Panc1 (cell line): Measurements from ENCODE around the gene FGF2. TPM values are rescaled to one million over a fixed set of nuclear protein-coding genes. Genes with fewer than 3 reads are reported as not detected.
"Not testable (repeated sequence)": the region's sequence is repeated elsewhere in the genome, so short reads cannot be mapped to it uniquely, and the experiment has no call there.

Experiments
- ATAC-seq: fragments of 200-7000 bp; cut with Tn5 transposase; 2 replicates; pipeline ENCODE4 v1.9.1; 2020; ENCODE audit warnings: mild to moderate bottlenecking, moderate library complexity
- BruUV-seq: library from RNA; stranded (reverse); fragments of 400-500 nt; replicated peaks from 2 replicates; lab custom pipeline; 2021; lab: Mats Ljungman, UMichigan
- CTCF ChIA-PET: fragments of 300-600 bp; sonication (Branson Sonifier 250); formaldehyde crosslinking; loops from one replicate; lab custom pipeline; 2022; ENCODE audit warnings: antibody characterized with exemption; lab: Charles Lee
- POLR2A ChIA-PET: fragments of 300-600 bp; sonication (Branson Sonifier 250); formaldehyde crosslinking; loops from one replicate; lab custom pipeline; 2022; ENCODE audit warnings: antibody characterized with exemption; lab: Charles Lee
- DNase-seq: peaks from one replicate; pipeline ENCODE4 v3.0.0-alpha.2; 2010; ENCODE audit warnings: low read depth, low spot score
- H3K27ac ChIP-seq: 2 replicates; pipeline ENCODE4 v1.5.1; 2011; ENCODE audit warnings: mild to moderate bottlenecking, low read length, inconsistent platforms
- H3K27me3 ChIP-seq: fragments of 200-500 bp; sonication (Bioruptor generic); 2 replicates; pipeline ENCODE4 v1.6.0; 2014; ENCODE audit warnings: low read length, inconsistent platforms; ENCODE audit not compliant: control insufficient read depth, insufficient read depth
- H3K36me3 ChIP-seq: fragments of 200-500 bp; sonication (Bioruptor generic); 2 replicates; pipeline ENCODE4 v1.5.1; 2014; ENCODE audit warnings: inconsistent platforms, mild to moderate bottlenecking, low read length, moderate library complexity; ENCODE audit not compliant: control insufficient read depth, insufficient read depth
- H3K4me1 ChIP-seq: 2 replicates; pipeline ENCODE4 v1.5.1; 2011; ENCODE audit warnings: inconsistent platforms, mild to moderate bottlenecking, low read length, moderate library complexity; ENCODE audit not compliant: control insufficient read depth, insufficient read depth
- H3K4me3 ChIP-seq, 2 experiments: 2 replicates each; pipeline ENCODE4 v1.5.1; 2011 to 2012; ENCODE audit warnings: low read depth in 2 of 2, low read length in 2 of 2, mild to moderate bottlenecking in 2 of 2, inconsistent platforms in 1 of 2, moderate library complexity in 1 of 2
- H3K9me3 ChIP-seq: fragments of 200-500 bp; sonication (Bioruptor generic); 2 replicates; pipeline ENCODE4 v1.5.1; 2014; ENCODE audit warnings: low read depth, mild to moderate bottlenecking, inconsistent platforms, low read length, moderate library complexity; ENCODE audit not compliant: control insufficient read depth, insufficient read depth
- POLR2AphosphoS5 ChIP-seq: IDR thresholded peaks from 2 replicates; pipeline ENCODE4 v1.6.1; 2012; ENCODE audit warnings: mild to moderate bottlenecking, low read depth, low read length, moderate library complexity
- REST ChIP-seq, 2 experiments: IDR thresholded peaks; 2 replicates each; pipeline ENCODE4 v1.6.1; 2011 to 2012; ENCODE audit warnings: low read depth in 2 of 2, control low read depth in 1 of 2, low read length in 1 of 2, mild to moderate bottlenecking in 1 of 2, moderate library complexity in 1 of 2; ENCODE audit not compliant: insufficient read depth in 1 of 2
- SIN3A ChIP-seq: IDR thresholded peaks from 2 replicates; pipeline ENCODE4 v1.6.1; 2012; ENCODE audit warnings: low read depth, mild to moderate bottlenecking, low read length, moderate library complexity, borderline replicate concordance; ENCODE audit not compliant: insufficient read depth
- TCF7L2 ChIP-seq: IDR thresholded peaks from 2 replicates; pipeline ENCODE4 v1.6.1; 2011; ENCODE audit warnings: mild to moderate bottlenecking, low read depth, low read length, inconsistent platforms
- in situ Hi-C: cut with HindIII; loops from 2 replicates; pipeline ENCODE4 v1.10.0; 2016; ENCODE audit warnings: low sequenced_read_pairs, low pct_unique_long_range_greater_than_20kb
- intact Hi-C: fragments of 100-400 bp; cut with micrococcal nuclease; formaldehyde crosslinking; loops from one replicate; pipeline ENCODE4 v1.10.0; 2022; ENCODE audit not compliant: unreplicated experiment
- total RNA-seq: library from RNA; stranded (reverse); gene quantifications from one replicate; pipeline ENCODE4 v1.2.1, GENCODE V29; 2021; ENCODE audit not compliant: unreplicated experiment
- TF ChIP-seq, protein P1 (sequence below): fragments of 450-650 bp; IDR thresholded peaks from 2 replicates; pipeline ENCODE4 v1.5.1; 2017; ENCODE audit warnings: mild to moderate bottlenecking

The FGF2 gene
- total RNA-seq, 1 experiment from 2014 or later: 21.7 TPM

GRCh38 chr4:122847931-122848330 lies 21.3 kb downstream of the FGF2 start:
- Histone ChIP-seq H3K4me3 (no peak overlapping the region), H3K9me3 (no peaks in the 10 kb centered on the region), H3K36me3 (no peaks in the 10 kb centered on the region), H3K27me3 (no peaks in the 10 kb centered on the region), H3K27ac (no peak overlapping the region), H3K4me1 (no peaks in the 10 kb centered on the region)
- ATAC-seq (no peak), DNase-seq (no peak)
- TF ChIP-seq, protein P1, sequence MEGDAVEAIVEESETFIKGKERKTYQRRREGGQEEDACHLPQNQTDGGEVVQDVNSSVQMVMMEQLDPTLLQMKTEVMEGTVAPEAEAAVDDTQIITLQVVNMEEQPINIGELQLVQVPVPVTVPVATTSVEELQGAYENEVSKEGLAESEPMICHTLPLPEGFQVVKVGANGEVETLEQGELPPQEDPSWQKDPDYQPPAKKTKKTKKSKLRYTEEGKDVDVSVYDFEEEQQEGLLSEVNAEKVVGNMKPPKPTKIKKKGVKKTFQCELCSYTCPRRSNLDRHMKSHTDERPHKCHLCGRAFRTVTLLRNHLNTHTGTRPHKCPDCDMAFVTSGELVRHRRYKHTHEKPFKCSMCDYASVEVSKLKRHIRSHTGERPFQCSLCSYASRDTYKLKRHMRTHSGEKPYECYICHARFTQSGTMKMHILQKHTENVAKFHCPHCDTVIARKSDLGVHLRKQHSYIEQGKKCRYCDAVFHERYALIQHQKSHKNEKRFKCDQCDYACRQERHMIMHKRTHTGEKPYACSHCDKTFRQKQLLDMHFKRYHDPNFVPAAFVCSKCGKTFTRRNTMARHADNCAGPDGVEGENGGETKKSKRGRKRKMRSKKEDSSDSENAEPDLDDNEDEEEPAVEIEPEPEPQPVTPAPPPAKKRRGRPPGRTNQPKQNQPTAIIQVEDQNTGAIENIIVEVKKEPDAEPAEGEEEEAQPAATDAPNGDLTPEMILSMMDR: no peak
- in situ Hi-C loops: no loop called here
- ChIA-PET CTCF (no interaction called here), POLR2A (no interaction called here)
- no TSS peak for BruUV-seq
- intact Hi-C loops: no loop called here

DNA sequence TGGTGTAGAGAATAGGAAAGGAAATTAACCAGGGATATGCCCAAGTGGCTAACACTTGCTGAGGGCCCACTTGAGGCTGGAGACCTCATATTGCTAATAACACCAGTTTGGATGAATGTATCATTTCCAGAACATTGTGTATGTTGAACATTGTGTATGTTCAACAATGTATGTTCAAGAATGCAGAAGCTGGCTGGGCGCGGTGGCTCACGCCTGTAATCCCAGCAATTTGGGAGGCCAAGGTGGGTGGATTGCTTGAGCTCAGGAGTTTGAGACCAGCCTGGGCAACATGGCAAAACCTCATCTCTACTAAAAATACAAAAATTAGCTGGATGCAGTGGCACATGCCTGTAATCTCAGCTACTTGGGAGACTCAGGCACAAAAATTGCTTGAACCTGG lies 23.2 kb downstream of the FGF2 start:
- H3K27me3 ChIP-seq, H3K27ac ChIP-seq, intact Hi-C loops, H3K9me3 ChIP-seq, H3K4me1 ChIP-seq, H3K4me3 ChIP-seq, DNase-seq, BruUV-seq, ATAC-seq, H3K36me3 ChIP-seq, POLR2A ChIA-PET, in situ Hi-C loops: not testable (repeated sequence)
- CTCF ChIA-PET: interaction anchor here (0.6 kb wide), 1 partner anchor 72 kb away, joined by 16 read pairs; no protein-coding TSS in a partner anchor

DNA sequence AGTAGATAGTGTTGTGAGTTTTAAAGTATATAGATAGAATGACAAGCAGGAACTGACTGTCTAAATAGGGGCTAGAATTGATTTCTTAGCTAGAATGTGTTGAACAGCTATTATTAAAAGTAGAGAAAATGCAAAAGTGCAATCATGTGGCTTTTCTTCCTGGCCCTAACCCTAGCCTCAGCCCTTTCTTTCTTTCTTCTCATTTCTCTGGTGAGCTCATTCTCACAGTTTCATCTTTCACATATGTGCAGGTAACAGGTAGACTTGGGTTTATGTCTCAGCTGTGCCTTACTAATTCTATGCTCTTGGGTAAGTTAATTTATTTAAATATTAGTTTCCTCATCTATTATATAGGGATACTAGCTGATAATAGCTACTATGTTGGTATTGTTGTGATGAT lies 24.9 kb downstream of the FGF2 start:
- H3K9me3 ChIP-seq: no peaks in the 10 kb centered on the region
- ChIA-PET CTCF (no interaction called here), POLR2A (no interaction called here)
- H3K36me3 ChIP-seq: no peaks in the 10 kb centered on the region
- in situ Hi-C loops (no loop called here), intact Hi-C loops (no loop called here)
- no peak overlapping the region for H3K27ac ChIP-seq
- TF ChIP-seq POLR2AphosphoS5 (no peak), REST (IDR thresholded peaks at IDR 0.05; ENCODE audit: insufficient read depth in 1 of 2, low read depth in 2 of 2, low read length in 1 of 2) (no peak), TCF7L2 (no peak), SIN3A (no peak)
- TF ChIP-seq, protein P1: no peak
- DNase-seq (no peak), ATAC-seq (no peak)
- no TSS peak for BruUV-seq
- H3K27me3 ChIP-seq: no peaks in the 10 kb centered on the region
- no peak overlapping the region for H3K4me3 ChIP-seq
- peaks cover 13% of the 10 kb centered on the region for H3K4me1 ChIP-seq
